ENCODE results near the gene ZBED3. TPM values are rescaled to one million over a fixed set of nuclear protein-coding genes. Genes with fewer than 3 reads are reported as not detected.

The ZBED3 gene, protein sequence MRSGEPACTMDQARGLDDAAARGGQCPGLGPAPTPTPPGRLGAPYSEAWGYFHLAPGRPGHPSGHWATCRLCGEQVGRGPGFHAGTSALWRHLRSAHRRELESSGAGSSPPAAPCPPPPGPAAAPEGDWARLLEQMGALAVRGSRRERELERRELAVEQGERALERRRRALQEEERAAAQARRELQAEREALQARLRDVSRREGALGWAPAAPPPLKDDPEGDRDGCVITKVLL
- total RNA-seq, result 0.20 and 0.73 TPM in 2 replicates

DNA sequence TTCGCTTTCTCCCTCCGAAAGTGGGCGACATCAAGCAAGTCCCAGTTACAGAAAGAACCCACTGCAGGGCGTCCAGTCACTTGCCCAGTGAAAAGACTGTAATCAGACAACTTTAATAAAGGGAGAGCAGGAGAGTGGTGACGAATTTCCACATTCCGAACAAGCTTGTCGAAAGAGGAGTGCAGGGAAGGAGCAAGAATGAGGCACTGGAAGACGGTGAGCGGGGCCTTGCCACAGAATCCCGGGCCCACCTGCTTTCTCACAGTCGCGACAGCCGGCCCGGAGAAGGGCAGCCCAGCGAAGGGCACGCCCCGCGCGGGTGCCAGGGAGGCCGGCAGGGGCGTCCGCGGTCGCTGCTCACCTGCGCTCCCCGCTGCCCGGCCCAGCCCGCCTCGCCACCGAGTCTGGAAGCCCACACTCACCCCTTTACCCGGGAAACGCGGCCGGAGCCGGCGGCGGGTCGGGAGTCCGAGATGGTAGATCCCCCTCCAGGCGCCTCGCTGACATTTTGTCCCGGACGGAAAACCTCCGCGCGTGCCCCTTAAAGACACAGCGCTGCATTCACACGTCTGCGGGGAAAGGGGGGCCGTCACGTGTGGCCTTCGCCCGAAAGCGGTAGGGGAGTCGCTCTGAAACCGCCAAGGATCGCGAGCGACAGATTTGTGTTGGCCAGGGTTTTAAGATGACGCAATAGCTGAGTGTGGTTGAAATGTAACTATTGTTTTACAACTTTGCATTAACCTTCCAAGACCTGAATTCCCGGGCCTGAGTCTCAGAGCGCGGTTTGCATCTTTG lies at the start of gene ZBED3:
Gene ZBED3 (minus strand): TSS at position 597 of the 795 bp plus-strand sequence. CDS start 9,407 bp downstream, outside the sequence.

DNA sequence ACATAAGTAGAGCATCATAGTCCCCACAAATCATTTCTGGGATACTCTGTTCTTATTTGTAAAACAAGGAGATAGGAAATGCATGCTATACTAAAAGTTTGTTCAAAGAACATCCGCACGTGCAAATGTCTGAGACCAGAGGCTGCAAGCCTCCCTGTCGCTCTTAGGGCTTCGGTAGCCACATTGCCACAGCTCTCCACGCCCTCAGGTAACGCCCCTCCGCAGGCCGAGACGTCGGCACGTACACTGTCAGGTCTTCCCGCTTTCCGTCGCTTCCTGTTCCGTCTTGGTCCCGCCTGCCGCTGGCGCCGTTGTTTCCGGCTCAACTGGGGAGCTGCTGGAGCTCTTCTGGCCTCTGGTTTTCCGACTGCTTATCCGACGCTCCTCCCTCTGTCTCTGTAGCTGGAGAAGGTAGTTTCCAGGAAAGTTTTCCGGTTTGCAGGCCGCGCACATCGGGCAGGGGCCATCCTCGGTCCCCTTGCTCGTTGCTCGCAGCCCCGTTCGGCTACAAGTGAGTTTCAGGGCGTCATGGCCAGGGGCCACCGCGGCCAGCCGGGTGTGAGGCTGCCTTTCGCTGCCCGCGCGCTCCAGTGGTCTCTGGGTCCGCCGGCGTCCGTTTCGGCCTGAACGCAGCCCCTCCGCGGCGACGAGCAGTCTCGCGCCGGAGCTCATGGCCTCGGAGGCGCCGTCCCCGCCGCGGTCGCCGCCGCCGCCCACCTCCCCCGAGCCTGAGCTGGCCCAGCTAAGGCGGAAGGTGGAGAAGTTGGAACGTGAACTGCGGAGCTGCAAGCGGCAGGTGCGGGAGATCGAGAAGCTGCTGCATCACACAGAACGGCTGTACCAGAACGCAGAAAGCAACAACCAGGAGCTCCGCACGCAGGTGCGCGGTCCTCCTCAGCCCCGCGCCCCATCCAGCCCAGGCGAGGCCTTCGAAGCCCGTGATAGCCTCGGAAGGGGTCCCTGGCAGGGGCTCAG lies 56.7 kb downstream of the ZBED3 start, which contains the start of gene AGGF1:
Gene AGGF1 (plus strand): TSS at position 308 of the 975 bp plus-strand sequence. CDS start 363 bp downstream, at position 671.

Small RNA genes lying within 50 kb of the gene (small RNA-seq; reads per million reads assigned to genes)
- 10.1 reads per million, percentile 95 among the genes with 10 or more reads in this experiment for gene SNORA47

Other genes starting within 250 kb of the ZBED3 start
- gene S100Z, start 237.3 kb downstream of the ZBED3 start, total RNA-seq, result not detected in 2 replicates
- gene CRHBP, start 134.2 kb downstream of the ZBED3 start, total RNA-seq, result 0.73 TPM in 1 of 2 replicates, not detected in the other
- gene AGGF1, start 56.9 kb downstream of the ZBED3 start, total RNA-seq, result 17.3 and 19.7 TPM in 2 replicates
- under 0.01 TPM in 1 of 2 replicates, not detected in the other for gene PDE8B, start 123.4 kb upstream of the ZBED3 start, total RNA-seq

Data from subcutaneous preadipocyte (primary cell).